ENCODE measurements around the gene SLC4A8. TPM values are rescaled to one million over a fixed set of nuclear protein-coding genes. Genes with fewer than 3 reads are reported as not detected.

Gene SLC4A8
- total RNA-seq, 4 donors from 2014 or later, result 0.46 to 1.7 (median 0.90) TPM

DNA sequence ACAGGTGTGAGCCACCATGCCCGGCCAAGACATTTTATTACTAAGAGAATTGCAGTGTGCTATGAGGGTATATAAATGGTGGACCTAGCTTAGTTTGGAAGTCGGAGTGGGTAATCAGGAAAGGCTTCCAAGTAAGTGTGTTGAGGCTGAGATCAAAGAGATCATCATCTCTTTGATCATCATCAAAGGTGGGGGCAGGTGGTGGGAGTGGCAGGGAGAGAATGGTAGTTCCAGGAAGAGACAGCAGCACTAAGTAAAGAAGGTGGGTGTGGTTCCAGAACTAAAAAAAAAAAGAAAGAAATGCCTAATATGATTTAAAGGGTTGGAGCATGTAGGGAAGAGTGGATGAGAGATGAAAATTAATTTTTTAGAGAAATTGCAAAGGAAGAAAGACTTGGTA is 14.7 kb downstream of the SLC4A8 start:
- intact Hi-C loops (cut with DNase I), result no loop called here
- Histone ChIP-seq H3K36me3 (no peaks in the 10 kb centered on the region), H3K27me3 (no peaks in the 10 kb centered on the region), H3K4me3 (no peak overlapping the region), H3K27ac (replicated peaks in 1 of 4) (no peak overlapping the region), H3K4me1 (no peaks in the 10 kb centered on the region), H3K9me3 (no peaks in the 10 kb centered on the region)
- WGBS, result 91% methylated on average over 2 of the region's 2 CpGs
- no peak for TF ChIP-seq EP300 (IDR thresholded peaks at IDR 0.05)
- no peak for TF ChIP-seq POLR2AphosphoS5 (IDR thresholded peaks at IDR 0.05)
- TF ChIP-seq, protein P1, sequence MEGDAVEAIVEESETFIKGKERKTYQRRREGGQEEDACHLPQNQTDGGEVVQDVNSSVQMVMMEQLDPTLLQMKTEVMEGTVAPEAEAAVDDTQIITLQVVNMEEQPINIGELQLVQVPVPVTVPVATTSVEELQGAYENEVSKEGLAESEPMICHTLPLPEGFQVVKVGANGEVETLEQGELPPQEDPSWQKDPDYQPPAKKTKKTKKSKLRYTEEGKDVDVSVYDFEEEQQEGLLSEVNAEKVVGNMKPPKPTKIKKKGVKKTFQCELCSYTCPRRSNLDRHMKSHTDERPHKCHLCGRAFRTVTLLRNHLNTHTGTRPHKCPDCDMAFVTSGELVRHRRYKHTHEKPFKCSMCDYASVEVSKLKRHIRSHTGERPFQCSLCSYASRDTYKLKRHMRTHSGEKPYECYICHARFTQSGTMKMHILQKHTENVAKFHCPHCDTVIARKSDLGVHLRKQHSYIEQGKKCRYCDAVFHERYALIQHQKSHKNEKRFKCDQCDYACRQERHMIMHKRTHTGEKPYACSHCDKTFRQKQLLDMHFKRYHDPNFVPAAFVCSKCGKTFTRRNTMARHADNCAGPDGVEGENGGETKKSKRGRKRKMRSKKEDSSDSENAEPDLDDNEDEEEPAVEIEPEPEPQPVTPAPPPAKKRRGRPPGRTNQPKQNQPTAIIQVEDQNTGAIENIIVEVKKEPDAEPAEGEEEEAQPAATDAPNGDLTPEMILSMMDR (IDR thresholded peaks at IDR 0.05), result no peak
- TF ChIP-seq POLR2A (IDR thresholded peaks at IDR 0.05; ENCODE audit: low read depth), result no peak
- no peak for DNase-seq (ENCODE audit: extremely low spot score)

DNA sequence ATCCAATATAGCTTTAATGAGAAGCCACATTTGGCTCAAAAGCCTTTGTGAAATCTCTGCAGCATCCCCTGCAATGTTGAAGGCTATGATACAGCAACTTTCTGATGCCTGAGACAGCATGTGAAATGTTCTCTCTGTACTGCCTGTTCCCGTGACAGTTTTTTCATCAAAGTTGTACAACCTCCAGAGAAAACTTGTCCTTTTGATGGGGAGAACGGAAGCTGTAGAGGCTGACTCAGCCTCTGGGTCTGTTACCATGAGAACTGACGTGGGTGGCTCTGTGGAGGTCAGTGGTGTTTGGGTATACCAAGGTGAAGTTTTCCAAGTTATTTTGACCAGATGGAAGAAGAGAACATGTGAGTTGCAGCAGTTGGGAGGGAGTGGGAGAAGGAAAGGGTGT is 17.0 kb downstream of the SLC4A8 start:
- Histone ChIP-seq H3K27ac (replicated peaks in 1 of 4) (no peak overlapping the region), H3K4me1 (no peaks in the 10 kb centered on the region), H3K27me3 (no peaks in the 10 kb centered on the region), H3K4me3 (no peak overlapping the region), H3K36me3 (no peaks in the 10 kb centered on the region), H3K9me3 (no peaks in the 10 kb centered on the region)
- intact Hi-C loops (cut with DNase I), result no loop called here
- 55% methylated on average over 3 of the region's 3 CpGs for WGBS
- no peak for TF ChIP-seq EP300 (IDR thresholded peaks at IDR 0.05)
- TF ChIP-seq POLR2AphosphoS5 (IDR thresholded peaks at IDR 0.05), result no peak
- TF ChIP-seq POLR2A (IDR thresholded peaks at IDR 0.05; ENCODE audit: low read depth), result no peak
- TF ChIP-seq, protein P1 (IDR thresholded peaks at IDR 0.05), result no peak
- DNase-seq (ENCODE audit: extremely low spot score), result no peak

DNA sequence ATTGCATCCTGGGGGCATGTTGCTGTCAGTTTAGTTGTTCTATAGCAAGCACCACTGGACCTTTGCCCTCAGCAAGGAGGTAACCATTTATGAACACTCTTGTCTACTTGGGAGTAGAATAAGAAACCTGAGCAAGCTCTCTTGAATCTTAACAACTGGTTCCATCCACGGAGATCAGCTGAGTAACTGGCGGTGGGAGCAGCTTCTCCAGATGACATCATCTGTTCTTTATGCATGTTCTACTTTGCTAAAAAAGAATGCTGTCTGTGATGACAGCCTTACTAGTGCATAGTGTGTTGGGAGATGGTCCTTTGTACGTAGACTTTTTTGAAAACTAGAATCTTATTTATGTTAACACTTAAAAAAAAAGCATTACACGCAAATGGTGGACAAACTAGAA is 17.7 kb downstream of the SLC4A8 start:
- Histone ChIP-seq H3K4me1 (no peaks in the 10 kb centered on the region), H3K27me3 (no peaks in the 10 kb centered on the region), H3K9me3 (no peaks in the 10 kb centered on the region), H3K4me3 (no peak overlapping the region), H3K27ac (replicated peaks in 1 of 4) (no peak overlapping the region), H3K36me3 (no peaks in the 10 kb centered on the region)
- 78% methylated on average over 4 of the region's 4 CpGs for WGBS
- DNase-seq (ENCODE audit: extremely low spot score), result no peak
- TF ChIP-seq POLR2AphosphoS5 (IDR thresholded peaks at IDR 0.05) (no peak), POLR2A (IDR thresholded peaks at IDR 0.05; ENCODE audit: low read depth) (no peak)
- intact Hi-C loops (cut with DNase I), result no loop called here

DNA sequence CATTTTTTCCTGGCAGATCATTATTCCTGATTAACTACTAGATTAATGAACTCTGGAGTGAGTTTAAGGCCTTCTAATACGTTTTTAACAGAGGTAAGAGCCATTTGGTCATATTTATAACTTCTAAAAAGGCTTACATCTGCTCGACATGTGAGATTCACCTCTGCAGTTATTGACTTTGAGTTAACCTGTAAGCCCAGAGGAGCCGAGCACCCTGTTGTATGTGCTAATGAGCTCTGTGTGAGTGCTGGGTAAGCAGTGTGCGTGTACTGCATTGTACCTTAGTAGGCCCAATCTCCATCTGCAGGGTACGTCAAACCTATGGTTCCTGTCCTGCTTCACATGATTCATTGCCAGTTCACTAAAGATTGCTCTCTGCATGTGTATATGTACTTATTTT is 18.9 kb downstream of the SLC4A8 start:
- Histone ChIP-seq H3K36me3 (no peaks in the 10 kb centered on the region), H3K27ac (replicated peaks in 1 of 4) (no peak overlapping the region), H3K27me3 (no peaks in the 10 kb centered on the region), H3K4me1 (no peaks in the 10 kb centered on the region), H3K4me3 (no peak overlapping the region), H3K9me3 (no peaks in the 10 kb centered on the region)
- intact Hi-C loops (cut with DNase I), result no loop called here
- TF ChIP-seq EP300 (IDR thresholded peaks at IDR 0.05), result no peak
- no peak for TF ChIP-seq POLR2A (IDR thresholded peaks at IDR 0.05; ENCODE audit: low read depth)
- TF ChIP-seq, protein P1 (IDR thresholded peaks at IDR 0.05), result no peak
- TF ChIP-seq POLR2AphosphoS5 (IDR thresholded peaks at IDR 0.05), result no peak
- WGBS, result 81% methylated on average over 5 of the region's 5 CpGs
- DNase-seq (ENCODE audit: extremely low spot score), result no peak

DNA sequence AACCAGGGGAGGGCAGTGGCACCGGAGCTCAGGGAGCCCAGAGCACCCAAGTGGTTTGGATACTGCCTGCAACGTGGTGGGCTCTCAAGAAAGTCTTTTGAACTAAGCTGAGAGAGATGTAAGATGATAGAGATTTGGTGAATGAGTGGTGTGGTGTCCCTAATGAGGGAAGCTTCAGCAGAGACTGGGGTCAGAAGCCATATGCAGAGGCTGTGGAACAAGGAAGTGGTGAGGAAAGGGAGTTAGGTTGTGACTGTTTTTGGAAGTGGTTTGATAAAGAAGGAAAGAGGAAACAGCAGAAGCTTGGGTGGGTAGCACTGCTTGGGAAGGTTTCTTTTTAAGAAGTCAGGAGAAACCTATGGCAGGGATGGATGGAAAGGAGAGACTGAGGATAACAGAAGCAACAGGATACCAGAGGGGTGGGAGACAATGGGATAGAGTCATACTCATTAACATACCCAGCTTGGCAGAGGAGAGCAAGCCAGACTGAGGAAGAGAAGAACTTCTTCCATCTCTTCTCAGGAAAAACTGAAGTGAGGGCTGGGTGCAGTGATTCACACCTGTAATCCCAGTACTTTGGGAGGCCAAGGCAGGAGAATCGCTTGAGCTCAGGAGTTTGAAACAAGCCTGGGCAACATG is 24.1 kb downstream of the SLC4A8 start:
- Histone ChIP-seq H3K9me3 (no peaks in the 10 kb centered on the region), H3K4me1 (no peaks in the 10 kb centered on the region), H3K27me3 (no peaks in the 10 kb centered on the region), H3K36me3 (no peaks in the 10 kb centered on the region), H3K4me3 (no peak overlapping the region), H3K27ac (replicated peaks in 1 of 4) (no peak overlapping the region)
- DNase-seq (ENCODE audit: extremely low spot score), result no peak
- TF ChIP-seq, protein P1 (IDR thresholded peaks at IDR 0.05), result no peak
- TF ChIP-seq POLR2AphosphoS5 (IDR thresholded peaks at IDR 0.05), result no peak
- no peak for TF ChIP-seq EP300 (IDR thresholded peaks at IDR 0.05)
- no peak for TF ChIP-seq POLR2A (IDR thresholded peaks at IDR 0.05; ENCODE audit: low read depth)
- WGBS, result 82% methylated on average over 3 of the region's 3 CpGs
- intact Hi-C loops (cut with DNase I), result no loop called here
